Tracheal epithelial cell (primary cell): ENCODE data around the gene HDHD3. TPM values are rescaled to one million over a fixed set of nuclear protein-coding genes. Genes with fewer than 3 reads are reported as not detected.

Experiments
- total RNA-seq: library from RNA; depleted of rRNA; stranded (reverse); fragments of >200 nt; gene quantifications from 2 replicates; pipeline ENCODE4 v1.2.1, GENCODE V29; 2014

HDHD3 gene, protein sequence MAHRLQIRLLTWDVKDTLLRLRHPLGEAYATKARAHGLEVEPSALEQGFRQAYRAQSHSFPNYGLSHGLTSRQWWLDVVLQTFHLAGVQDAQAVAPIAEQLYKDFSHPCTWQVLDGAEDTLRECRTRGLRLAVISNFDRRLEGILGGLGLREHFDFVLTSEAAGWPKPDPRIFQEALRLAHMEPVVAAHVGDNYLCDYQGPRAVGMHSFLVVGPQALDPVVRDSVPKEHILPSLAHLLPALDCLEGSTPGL
- total RNA-seq = 17.1 and 22.4 TPM in 2 replicates

DNA sequence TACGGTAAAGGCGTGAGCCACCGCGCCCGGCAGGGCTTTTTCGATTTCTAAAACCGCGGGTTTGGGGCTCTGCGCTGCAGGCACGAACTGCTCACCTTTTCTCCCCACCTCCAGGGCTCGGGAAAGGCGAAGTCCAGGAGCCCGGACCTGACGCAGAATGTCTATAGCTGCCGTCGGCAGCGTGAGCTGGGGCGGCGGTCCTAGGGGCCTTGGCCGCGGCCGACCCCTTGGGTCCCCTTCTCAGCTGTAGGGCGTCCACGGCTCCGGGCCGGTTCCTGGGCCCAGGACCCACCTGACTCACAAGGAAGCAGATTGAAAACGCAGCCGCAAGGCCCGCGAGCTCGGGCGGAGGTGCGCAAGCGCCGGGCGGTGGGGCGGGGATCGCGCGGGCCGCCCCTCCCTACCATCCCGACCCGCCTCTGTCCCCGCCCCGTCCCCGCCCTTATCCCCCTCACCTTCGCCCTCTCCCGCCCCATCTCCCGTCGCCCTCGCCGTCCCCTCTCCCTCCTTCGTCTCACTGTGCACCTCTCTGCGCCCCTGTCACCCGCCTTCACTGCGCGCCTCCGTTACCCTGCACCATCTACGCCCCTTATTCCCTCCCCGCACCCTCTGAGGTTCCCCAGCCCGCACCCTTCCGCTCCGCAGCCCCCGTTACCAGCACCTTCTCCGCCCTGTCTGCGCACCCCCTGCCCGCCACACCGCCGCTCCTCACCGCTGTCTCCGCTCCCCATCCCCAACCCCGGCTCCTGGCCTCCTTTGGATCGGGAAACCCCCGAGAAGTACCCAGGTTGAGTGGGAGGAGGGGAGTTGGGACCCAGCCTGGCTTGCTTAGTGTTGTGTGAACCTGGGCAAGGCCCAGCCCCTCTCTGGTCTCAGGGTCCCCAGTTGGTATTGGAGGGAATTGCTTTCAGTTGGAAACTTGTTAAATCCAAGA, at the start of gene HDHD3:
Gene HDHD3, minus strand, starts transcription at position 353 of the 934 bp plus-strand sequence. CDS start 2,632 bp downstream, outside the sequence.

DNA sequence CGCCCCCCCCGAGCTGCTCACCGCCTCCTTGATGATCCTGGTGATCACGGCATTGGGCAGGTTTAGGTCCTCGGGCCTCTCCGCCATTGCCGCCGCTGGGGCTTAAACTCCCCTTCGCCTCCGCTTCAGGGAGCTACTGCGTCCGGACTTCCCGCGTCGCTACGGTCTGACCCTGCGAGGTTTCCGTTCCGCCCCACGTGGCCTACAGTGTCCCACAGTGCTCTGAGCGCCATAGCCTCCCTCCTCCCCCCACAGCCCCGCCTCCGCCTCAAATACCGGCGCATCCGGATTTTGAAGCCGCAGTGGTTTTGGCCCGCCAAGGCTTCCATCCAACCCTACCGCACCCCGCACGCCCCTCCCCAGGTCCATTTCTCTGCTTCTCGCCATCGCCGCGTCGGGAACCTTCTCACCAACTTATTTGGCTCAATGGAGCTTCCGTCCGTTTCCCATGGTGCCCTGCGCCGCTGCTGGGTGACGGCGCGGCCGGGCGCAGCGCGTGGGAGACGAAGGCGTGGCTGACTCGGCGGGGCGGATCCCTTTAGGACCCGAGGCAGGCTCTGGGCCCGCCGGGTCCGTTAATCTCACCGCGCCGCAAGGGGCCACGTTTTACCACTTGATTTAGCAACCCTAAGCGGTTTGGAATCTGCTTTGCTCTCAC, 33.5 kb upstream of the HDHD3 start, which contains the start of the genes C9orf43 and POLE3:
Gene C9orf43, plus strand, starts transcription at position 541 of the 658 bp plus-strand sequence. CDS start 2,747 bp downstream, outside the sequence.
Gene POLE3, minus strand, starts transcription at position 469 of the 658 bp plus-strand sequence. Its CDS starts 382 bp downstream, at position 87.

GRCh38 chr9:113401027-113401792, 24.4 kb upstream of the HDHD3 start, which contains the start of gene ALAD:
Gene ALAD, minus strand, starts transcription at chr9:113401284. Its CDS starts 7,725 bp downstream, at chr9:113393559.

DNA sequence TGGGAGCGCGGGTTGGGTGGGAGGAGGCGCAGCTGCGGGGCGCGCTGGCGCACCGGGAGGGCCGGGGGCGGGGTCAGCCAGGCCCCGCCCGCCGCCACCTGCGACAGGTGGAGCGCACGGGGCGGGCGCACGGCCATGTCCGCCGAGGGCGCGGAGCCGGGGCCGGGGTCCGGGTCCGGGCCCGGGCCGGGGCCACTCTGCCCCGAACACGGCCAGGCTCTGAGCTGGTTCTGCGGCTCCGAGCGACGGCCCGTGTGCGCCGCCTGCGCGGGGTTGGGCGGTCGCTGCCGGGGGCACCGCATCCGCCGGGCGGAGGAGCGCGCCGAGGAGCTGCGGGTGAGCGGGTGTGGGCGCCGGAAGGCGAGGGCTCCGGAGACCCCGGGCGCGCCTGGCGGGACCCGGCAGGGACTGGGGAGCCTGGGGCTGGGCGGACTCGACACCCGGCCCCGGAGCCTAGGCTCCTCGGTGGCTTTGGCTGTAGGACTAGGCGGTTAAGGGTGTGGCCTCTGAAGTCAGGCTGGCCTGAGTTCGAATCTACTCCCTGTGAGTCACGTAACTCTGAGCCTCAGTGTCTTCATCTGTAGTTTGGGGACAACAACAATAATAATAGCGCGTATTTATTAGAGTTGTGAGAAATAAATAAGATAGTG, 27.2 kb downstream of the HDHD3 start, which contains the start of gene BSPRY:
Gene BSPRY, plus strand, starts transcription at position 97 of the 650 bp plus-strand sequence. Its CDS starts 39 bp downstream, at position 136.

GRCh38 chr9:113340011-113340699, 36.6 kb downstream of the HDHD3 start, which contains the start of gene WDR31:
Gene WDR31, minus strand, starts transcription at chr9:113340275. Its CDS starts 8,253 bp downstream, at chr9:113332022.

Other genes starting within 250 kb of the HDHD3 start
- gene SLC31A2, start 226.0 kb downstream of the HDHD3 start, total RNA-seq = 27.1 and 85.3 TPM in 2 replicates
- 12.6 and 14.2 TPM in 2 replicates for gene FKBP15, start 155.7 kb downstream of the HDHD3 start, total RNA-seq
- 22.9 and 24.1 TPM in 2 replicates for gene SLC31A1, start 155.4 kb downstream of the HDHD3 start, total RNA-seq
- 15.8 and 32.3 TPM in 2 replicates for gene CDC26, start 101.4 kb downstream of the HDHD3 start, total RNA-seq
- 35.9 and 43.3 TPM in 2 replicates for gene PRPF4, start 101.3 kb downstream of the HDHD3 start, total RNA-seq
- under 0.01 and 1.9 TPM in 2 replicates for gene RNF183, start 73.6 kb downstream of the HDHD3 start, total RNA-seq
- gene WDR31, start 36.7 kb downstream of the HDHD3 start, total RNA-seq = 1.2 and 3.8 TPM in 2 replicates
- gene BSPRY, start 27.4 kb downstream of the HDHD3 start, total RNA-seq = 4.7 and 6.5 TPM in 2 replicates
- gene ALAD, start 24.3 kb upstream of the HDHD3 start, total RNA-seq = 4.5 and 6.0 TPM in 2 replicates
- 53.7 and 54.7 TPM in 2 replicates for gene POLE3, start 33.7 kb upstream of the HDHD3 start, total RNA-seq
- gene C9orf43, start 33.8 kb upstream of the HDHD3 start, total RNA-seq = under 0.01 TPM in 1 of 2 replicates, not detected in the other
- gene RGS3, start 86.7 kb upstream of the HDHD3 start, total RNA-seq = 21.1 and 21.4 TPM in 2 replicates